ENCODE data around the gene KCNH1.

GRCh38 chr1:211172657-211173056, 38.7 kb upstream of the KCNH1 start:
- TF ChIP-seq EP300 (IDR thresholded peaks at IDR 0.05) (no peak), CTCF (IDR thresholded peaks at IDR 0.05) (no peak), ZNF302 (CRISPR knock-in tag; IDR thresholded peaks at IDR 0.05) (no peak), MAX (IDR thresholded peaks at IDR 0.05) (no peak), JUN (IDR thresholded peaks at IDR 0.05) (no peak), POLR2A (IDR thresholded peaks at IDR 0.05; ENCODE audit: low read length) (no peak)

Data from A549 (cell line).